SU-DHL-6 (cell line): ENCODE data around the gene HOXC5.

Experiments used
- EZH2phosphoT487 ChIP-seq: fragments of 200-600 bp; sonication (generic), shearing (Covaris generic); conservative IDR thresholded peaks from 2 replicates; pipeline ENCODE4 v1.6.1; 2018; ENCODE audit warnings: mild to moderate bottlenecking, antibody characterized with exemption, low read length, moderate library complexity, mixed read lengths
- TF ChIP-seq, protein P1 (sequence below): fragments of 200-600 bp; sonication (generic); IDR thresholded peaks from one replicate; pipeline ENCODE4 v1.5.1; 2017; ENCODE audit warnings: antibody characterized with exemption, mild to moderate bottlenecking, low read length, moderate library complexity; ENCODE audit not compliant: insufficient read depth, poor library complexity, severe bottlenecking

DNA sequence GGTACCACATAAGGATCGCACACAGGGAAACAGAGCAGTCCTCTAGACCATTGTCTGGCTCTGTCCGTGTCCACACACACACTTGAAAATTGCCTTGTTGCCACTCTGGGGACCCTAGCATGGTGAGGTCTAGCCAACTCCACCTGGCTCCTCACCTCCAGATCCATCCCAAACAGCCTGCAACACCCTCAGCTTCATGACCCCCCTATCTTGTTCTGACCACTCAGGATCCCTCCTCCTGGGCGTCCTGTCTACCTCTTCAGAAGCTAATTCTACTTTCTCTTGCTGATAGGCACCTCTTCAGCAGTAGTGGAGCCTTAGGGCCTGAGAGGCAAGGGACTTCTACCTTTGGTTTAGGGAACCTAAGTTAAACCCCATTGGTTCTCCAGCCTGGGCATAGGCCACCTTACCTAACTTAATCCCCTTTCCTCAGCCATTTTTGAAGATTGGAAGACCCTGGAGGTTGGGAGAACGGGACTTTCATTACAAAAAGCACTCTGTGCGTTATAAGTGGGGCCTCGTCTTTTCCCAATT, 697 bp upstream of the HOXC5 start:
- TF ChIP-seq, protein P1, sequence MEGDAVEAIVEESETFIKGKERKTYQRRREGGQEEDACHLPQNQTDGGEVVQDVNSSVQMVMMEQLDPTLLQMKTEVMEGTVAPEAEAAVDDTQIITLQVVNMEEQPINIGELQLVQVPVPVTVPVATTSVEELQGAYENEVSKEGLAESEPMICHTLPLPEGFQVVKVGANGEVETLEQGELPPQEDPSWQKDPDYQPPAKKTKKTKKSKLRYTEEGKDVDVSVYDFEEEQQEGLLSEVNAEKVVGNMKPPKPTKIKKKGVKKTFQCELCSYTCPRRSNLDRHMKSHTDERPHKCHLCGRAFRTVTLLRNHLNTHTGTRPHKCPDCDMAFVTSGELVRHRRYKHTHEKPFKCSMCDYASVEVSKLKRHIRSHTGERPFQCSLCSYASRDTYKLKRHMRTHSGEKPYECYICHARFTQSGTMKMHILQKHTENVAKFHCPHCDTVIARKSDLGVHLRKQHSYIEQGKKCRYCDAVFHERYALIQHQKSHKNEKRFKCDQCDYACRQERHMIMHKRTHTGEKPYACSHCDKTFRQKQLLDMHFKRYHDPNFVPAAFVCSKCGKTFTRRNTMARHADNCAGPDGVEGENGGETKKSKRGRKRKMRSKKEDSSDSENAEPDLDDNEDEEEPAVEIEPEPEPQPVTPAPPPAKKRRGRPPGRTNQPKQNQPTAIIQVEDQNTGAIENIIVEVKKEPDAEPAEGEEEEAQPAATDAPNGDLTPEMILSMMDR = no peak
- TF ChIP-seq EZH2phosphoT487 = no peak
